GM12892 (cell line): Measurements from ENCODE around the gene SH3RF3.

Source experiments
- POLR2A ChIP-seq: IDR thresholded peaks from 2 replicates; pipeline ENCODE4 v1.6.1; 2011; ENCODE audit warnings: low read depth, low read length, control low read depth
- POLR2AphosphoS5 ChIP-seq: IDR thresholded peaks from 2 replicates; pipeline ENCODE4 v1.6.1; 2011; ENCODE audit warnings: low read depth, low read length, control low read depth

DNA sequence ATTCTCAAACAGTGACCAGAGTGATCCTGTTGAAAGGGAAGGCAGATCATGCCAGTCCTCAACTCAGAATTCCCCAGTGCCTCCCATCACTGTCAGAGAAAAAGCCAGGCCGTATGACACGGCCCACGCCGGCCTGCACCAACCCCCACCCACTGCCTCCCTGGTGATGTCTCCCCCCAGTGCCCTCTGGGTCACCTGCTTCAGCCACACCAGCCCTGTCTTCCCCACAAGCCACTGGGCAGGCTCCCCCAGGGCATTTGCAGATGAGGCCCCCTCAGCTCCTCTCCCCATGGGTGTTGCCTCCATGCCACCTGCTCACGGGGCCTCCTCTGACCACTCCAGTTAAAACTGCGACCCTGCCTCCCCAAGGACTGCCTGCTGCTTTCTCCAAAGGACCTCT is 169.8 kb downstream of the SH3RF3 start:
- TF ChIP-seq POLR2A (no peak), POLR2AphosphoS5 (no peak)
